KMS-11 (cell line): ENCODE results near the gene SYK.

Experiments used
- H2AFZ ChIP-seq: fragments of 200-600 bp; sonication (generic); 2 replicates; pipeline ENCODE4 v1.6.1; 2016; ENCODE audit warnings: antibody characterized with exemption, mixed run types, low read depth
- H3K27ac ChIP-seq: fragments of 200-600 bp; sonication (generic); 2 replicates; pipeline ENCODE4 v1.6.1; 2016; ENCODE audit warnings: mild to moderate bottlenecking, mixed run types
- H3K27me3 ChIP-seq: fragments of 200-600 bp; sonication (generic); 2 replicates; pipeline ENCODE4 v1.6.1; 2017; ENCODE audit warnings: mild to moderate bottlenecking, low read depth, mixed run types, moderate library complexity; ENCODE audit not compliant: insufficient read depth
- H3K36me3 ChIP-seq: fragments of 200-600 bp; sonication (generic); 2 replicates; pipeline ENCODE4 v1.6.1; 2017; ENCODE audit warnings: mild to moderate bottlenecking, mixed run types; ENCODE audit not compliant: insufficient read depth
- H3K4me1 ChIP-seq: fragments of 200-600 bp; sonication (generic); 2 replicates; pipeline ENCODE4 v1.6.1; 2016; ENCODE audit warnings: mild to moderate bottlenecking, low read depth, mixed run types; ENCODE audit not compliant: poor library complexity, severe bottlenecking
- H3K4me2 ChIP-seq: fragments of 200-600 bp; sonication (generic); 2 replicates; pipeline ENCODE4 v1.7.0; 2016; ENCODE audit warnings: mild to moderate bottlenecking, mixed run types
- H3K4me3 ChIP-seq: fragments of 200-600 bp; sonication (generic); IDR thresholded peaks from 2 replicates; pipeline ENCODE4 v1.6.1; 2017; ENCODE audit warnings: low read depth, low read length, mixed read lengths; ENCODE audit not compliant: insufficient read depth
- H3K79me2 ChIP-seq: fragments of 200-600 bp; sonication (generic); 2 replicates; pipeline ENCODE4 v1.6.1; 2016; ENCODE audit warnings: low read depth, mixed run types; ENCODE audit not compliant: insufficient read depth
- H3K9ac ChIP-seq: fragments of 200-600 bp; sonication (generic); 2 replicates; pipeline ENCODE4 v1.6.1; 2016; ENCODE audit warnings: mild to moderate bottlenecking, mixed run types
- H4K20me1 ChIP-seq: fragments of 200-600 bp; sonication (generic); 2 replicates; pipeline ENCODE4 v1.6.1; 2016; ENCODE audit warnings: mild to moderate bottlenecking, mixed run types; ENCODE audit not compliant: insufficient read depth
- TF ChIP-seq, protein P1 (sequence below): fragments of 200-600 bp; sonication (generic); conservative IDR thresholded peaks from 2 replicates; pipeline ENCODE4 v1.6.1; 2017; ENCODE audit warnings: low read depth, mild to moderate bottlenecking, antibody characterized with exemption, low read length, moderate library complexity, mixed read lengths

SYK gene

DNA sequence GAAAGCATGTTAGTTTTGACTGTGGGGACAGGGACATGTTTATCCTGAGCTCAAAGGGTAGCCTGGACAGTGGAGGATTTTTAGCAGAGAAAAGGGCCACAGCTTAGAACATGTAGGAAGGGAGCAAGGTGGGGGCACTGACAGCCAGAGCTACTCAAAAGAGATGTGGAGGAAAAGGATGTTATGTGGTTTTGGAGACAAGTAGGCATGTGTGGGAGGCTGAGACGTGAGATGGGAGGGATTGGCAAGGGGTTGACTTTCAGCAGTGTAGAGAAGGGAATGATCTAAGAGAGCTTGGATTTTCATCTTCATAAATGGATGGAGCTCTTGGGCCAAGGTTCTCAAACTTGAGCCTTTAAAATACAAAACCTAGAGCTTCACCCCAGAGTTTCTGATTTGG, 24.0 kb downstream of the SYK start:
- TF ChIP-seq, protein P1, sequence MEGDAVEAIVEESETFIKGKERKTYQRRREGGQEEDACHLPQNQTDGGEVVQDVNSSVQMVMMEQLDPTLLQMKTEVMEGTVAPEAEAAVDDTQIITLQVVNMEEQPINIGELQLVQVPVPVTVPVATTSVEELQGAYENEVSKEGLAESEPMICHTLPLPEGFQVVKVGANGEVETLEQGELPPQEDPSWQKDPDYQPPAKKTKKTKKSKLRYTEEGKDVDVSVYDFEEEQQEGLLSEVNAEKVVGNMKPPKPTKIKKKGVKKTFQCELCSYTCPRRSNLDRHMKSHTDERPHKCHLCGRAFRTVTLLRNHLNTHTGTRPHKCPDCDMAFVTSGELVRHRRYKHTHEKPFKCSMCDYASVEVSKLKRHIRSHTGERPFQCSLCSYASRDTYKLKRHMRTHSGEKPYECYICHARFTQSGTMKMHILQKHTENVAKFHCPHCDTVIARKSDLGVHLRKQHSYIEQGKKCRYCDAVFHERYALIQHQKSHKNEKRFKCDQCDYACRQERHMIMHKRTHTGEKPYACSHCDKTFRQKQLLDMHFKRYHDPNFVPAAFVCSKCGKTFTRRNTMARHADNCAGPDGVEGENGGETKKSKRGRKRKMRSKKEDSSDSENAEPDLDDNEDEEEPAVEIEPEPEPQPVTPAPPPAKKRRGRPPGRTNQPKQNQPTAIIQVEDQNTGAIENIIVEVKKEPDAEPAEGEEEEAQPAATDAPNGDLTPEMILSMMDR: no peak
- no peak overlapping the region for H3K27ac ChIP-seq
- no peak overlapping the region for H3K4me2 ChIP-seq
- no peaks in the 10 kb centered on the region for H3K27me3 ChIP-seq
- H3K79me2 ChIP-seq: no peaks in the 10 kb centered on the region
- H3K9ac ChIP-seq: no peak overlapping the region
- H3K36me3 ChIP-seq: no peaks in the 10 kb centered on the region
- H4K20me1 ChIP-seq: no peaks in the 10 kb centered on the region
- H3K4me1 ChIP-seq: no peaks in the 10 kb centered on the region
- no peak overlapping the region for H2AFZ ChIP-seq
- H3K4me3 ChIP-seq: no peak overlapping the region

DNA sequence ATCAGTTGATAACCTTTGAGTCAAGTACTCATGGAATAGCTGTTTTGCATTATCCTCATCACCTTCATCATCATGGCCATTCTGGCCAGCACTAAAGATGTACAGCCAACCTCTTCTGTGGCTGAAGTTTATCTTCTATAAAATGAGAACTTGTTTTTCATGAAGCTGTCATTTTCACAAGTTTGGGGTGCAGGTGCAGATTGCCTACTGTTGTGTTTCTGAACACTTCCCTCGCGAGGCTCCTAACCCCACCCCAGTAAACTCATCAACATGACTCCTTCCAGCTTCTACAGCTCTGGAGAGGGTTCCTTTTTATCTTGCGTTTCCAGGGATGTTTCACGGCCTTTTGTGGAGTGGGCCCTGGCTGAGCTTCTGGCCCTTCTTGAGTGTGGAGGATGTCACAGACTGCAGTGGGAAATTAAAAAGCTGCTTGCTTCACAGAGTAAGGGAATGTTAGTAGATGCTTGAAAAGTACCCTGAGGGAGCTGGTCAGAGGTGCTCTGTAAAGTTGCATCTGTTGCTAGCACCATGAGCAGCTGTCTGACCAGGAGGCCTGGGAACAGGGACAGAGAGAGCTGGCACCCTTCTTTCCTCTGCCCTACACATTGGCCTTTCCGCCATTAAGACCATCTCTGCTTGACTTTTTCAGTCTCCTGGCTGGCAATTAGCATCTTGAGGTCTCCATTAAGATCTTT, 24.9 kb downstream of the SYK start:
- H3K79me2 ChIP-seq: no peaks in the 10 kb centered on the region
- no peaks in the 10 kb centered on the region for H3K36me3 ChIP-seq
- H3K4me2 ChIP-seq: no peak overlapping the region
- H2AFZ ChIP-seq: no peak overlapping the region
- H3K4me3 ChIP-seq: no peak overlapping the region
- H3K27me3 ChIP-seq: no peaks in the 10 kb centered on the region
- TF ChIP-seq, protein P1: no peak
- H4K20me1 ChIP-seq: no peaks in the 10 kb centered on the region
- no peak overlapping the region for H3K27ac ChIP-seq
- H3K9ac ChIP-seq: no peak overlapping the region
- no peaks in the 10 kb centered on the region for H3K4me1 ChIP-seq

DNA sequence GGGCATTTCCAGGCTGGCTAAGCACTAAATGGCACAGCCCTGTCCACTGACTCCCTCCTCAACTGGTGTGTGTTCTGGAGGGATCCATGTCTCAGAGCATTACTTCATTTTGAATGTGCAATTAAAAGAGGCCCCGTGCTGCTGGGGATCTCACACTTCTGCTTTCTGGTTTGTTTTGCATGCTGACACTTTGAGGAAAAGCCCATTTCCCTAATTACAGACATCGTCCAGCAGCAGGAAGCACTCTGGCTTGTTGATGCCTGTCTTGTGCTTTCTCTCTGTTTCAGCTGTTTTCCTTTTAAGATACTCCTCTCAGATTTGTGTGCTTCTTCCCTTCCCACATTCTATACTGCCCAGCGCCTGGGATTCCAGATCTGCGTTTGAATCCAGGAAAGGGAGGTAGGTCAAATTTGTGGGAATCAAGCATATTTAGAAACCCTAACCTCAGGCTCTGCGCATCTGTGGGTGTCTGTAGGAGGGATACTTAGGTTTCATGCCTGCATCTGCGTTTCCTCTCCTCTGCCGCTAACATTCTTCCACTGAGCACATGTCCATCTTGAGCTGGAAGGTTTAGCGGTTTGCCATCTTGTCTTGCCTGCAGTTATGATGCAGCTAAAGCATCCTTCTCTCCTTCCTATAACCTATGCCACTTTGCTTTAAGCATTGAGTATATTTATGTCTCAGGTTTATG, 25.7 kb downstream of the SYK start:
- no peaks in the 10 kb centered on the region for H3K36me3 ChIP-seq
- H2AFZ ChIP-seq: no peak overlapping the region
- H3K27ac ChIP-seq: no peak overlapping the region
- TF ChIP-seq, protein P1: no peak
- H4K20me1 ChIP-seq: no peaks in the 10 kb centered on the region
- H3K79me2 ChIP-seq: no peaks in the 10 kb centered on the region
- no peak overlapping the region for H3K4me3 ChIP-seq
- no peak overlapping the region for H3K4me2 ChIP-seq
- H3K9ac ChIP-seq: no peak overlapping the region
- no peaks in the 10 kb centered on the region for H3K27me3 ChIP-seq
- H3K4me1 ChIP-seq: no peaks in the 10 kb centered on the region

DNA sequence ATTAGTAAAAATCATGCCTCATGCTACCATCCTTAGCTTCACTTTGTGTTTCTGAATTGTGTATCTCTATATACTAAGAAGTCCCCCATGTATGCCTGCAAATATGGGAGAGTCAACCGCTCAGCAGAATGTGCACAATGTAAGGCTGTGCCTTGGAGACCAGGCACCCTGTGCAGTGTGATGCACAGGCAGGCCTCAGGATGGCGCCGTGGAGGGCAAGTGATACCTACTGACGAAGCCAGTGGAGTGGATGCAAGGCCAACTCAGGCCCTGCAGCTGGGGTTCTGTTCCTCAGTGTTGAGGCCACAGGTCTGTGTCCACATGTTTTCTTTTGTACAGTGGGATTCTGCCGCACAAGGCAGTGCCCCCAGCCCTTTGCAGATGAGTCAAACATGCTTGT, 28.4 kb downstream of the SYK start:
- no peaks in the 10 kb centered on the region for H3K27me3 ChIP-seq
- no peaks in the 10 kb centered on the region for H3K4me1 ChIP-seq
- no peak overlapping the region for H3K27ac ChIP-seq
- no peak overlapping the region for H3K9ac ChIP-seq
- no peaks in the 10 kb centered on the region for H3K79me2 ChIP-seq
- no peaks in the 10 kb centered on the region for H3K36me3 ChIP-seq
- no peaks in the 10 kb centered on the region for H4K20me1 ChIP-seq
- H2AFZ ChIP-seq: no peak overlapping the region
- H3K4me3 ChIP-seq: no peak overlapping the region
- H3K4me2 ChIP-seq: no peak overlapping the region
- TF ChIP-seq, protein P1: no peak
